OCI-LY3 (cell line): ENCODE results near the gene CELSR3.

ENCODE experiments used
- CTCF ChIP-seq: fragments of 200-600, 300-600 bp; sonication (generic); IDR thresholded peaks from 2 replicates; pipeline ENCODE4 v1.5.1; 2014; ENCODE audit warnings: antibody characterized with exemption, low read length, low read depth
- EZH2phosphoT487 ChIP-seq: fragments of 200-600 bp; shearing (Covaris generic); IDR thresholded peaks from 2 replicates; pipeline ENCODE4 v1.6.1; 2018; ENCODE audit warnings: antibody characterized with exemption, mixed run types, low read depth

DNA sequence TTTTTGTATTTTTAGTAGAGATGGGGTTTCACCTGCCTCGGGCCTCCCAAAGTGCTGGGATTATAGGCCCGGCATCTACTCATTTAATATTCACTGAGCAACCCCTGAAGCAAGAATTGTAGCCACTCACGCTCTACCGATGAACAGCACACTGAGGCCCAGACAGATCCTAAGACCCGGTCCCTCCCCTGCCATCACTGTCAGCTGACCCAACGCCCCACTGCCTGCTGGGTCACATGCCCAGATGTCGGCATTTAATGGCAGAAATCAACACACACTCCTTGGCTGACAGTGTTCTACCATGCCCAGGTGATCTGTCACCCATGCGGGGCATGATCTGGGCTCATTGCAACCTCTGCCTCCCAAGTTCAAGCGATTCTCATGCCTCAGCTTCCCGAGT lies 37.9 kb downstream of the CELSR3 start:
- TF ChIP-seq CTCF, result no peak
- no peak for TF ChIP-seq EZH2phosphoT487
